ENCODE results near the gene YAE1. TPM values are rescaled to one million over a fixed set of nuclear protein-coding genes. Genes with fewer than 3 reads are reported as not detected.
"Not testable (repeated sequence)": the region's sequence is repeated elsewhere in the genome, so short reads cannot be mapped to it uniquely, and the experiment has no call there.

The YAE1 gene
- total and polyA plus RNA-seq, 3 experiments from 2014 or later, result 12.7 to 14.2 (median 13.4) TPM

DNA sequence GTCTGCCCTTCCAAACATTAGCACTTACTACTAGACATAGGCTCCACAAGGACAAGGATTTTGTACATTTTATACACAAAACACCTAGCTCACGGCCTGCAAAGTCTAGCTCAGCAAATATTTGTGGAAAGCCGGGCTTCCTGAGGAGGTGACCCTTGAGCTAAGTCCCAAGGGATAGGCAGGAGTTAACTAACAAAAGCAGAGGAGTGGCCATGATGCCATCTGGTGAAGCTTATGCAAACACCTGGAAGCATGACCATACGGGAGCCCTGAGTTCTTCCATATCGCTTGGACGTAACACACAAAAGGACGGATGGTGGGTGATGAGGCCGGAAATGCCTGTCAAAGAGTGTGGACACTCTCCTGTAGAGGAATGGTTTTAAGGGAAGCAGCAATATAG, 25.9 kb upstream of the YAE1 start:
- no peaks in the 10 kb centered on the region for H3K27me3 ChIP-seq (ENCODE audit: insufficient read depth, low read length, poor library complexity, severe bottlenecking)
- no peaks in the 10 kb centered on the region for H3K4me1 ChIP-seq (ENCODE audit: insufficient read depth, low read length)
- Mint-ChIP-seq H3K27me3 (peaks cover 8 to 16% of the 10 kb centered on the region in 2 donors), H3K27ac (no peak overlapping the region), H3K9me3 (no peaks in the 10 kb centered on the region), H3K4me1 (no peaks in the 10 kb centered on the region), H3K4me3 (no peak overlapping the region), H3K36me3 (peaks cover 0 to 4% (median 0%) of the 10 kb centered on the region in 3 donors)
- H3K36me3 ChIP-seq (ENCODE audit: insufficient read depth, low read length), result no peaks in the 10 kb centered on the region
- H3K4me3 ChIP-seq (ENCODE audit: low read length), result no peak overlapping the region
- no peak overlapping the region for H3K27ac ChIP-seq (ENCODE audit: low read depth, low read length)
- DNase-seq, result no peak
- ChIA-PET POLR2A (no interaction called here), CTCF (no interaction called here)
- no peaks in the 10 kb centered on the region for H3K9me3 ChIP-seq (ENCODE audit: low read length)

DNA sequence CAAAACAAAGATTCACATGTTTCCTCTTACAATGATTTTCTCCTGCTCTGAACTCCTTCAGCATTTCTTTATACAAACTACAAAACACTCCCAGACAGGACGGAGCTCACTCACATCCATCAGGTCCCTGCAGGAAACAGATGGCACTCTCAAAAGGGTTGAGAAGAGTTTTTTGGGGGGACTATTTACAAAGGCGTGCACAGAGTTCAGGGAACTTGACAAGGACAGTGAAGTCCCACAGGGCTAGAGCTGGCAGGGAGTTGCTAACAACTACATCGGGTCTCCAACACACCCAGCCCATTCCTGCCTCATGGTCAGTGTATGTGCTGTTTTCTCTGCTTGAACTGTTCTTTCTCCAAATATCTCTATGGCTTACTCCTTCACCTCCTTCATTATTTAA, 24.7 kb upstream of the YAE1 start:
- ChIA-PET POLR2A (no interaction called here), CTCF (no interaction called here)
- no peak overlapping the region for H3K27ac ChIP-seq (ENCODE audit: low read depth, low read length)
- H3K36me3 ChIP-seq (ENCODE audit: insufficient read depth, low read length), result no peaks in the 10 kb centered on the region
- no peak overlapping the region for H3K4me3 Mint-ChIP-seq
- no peak for DNase-seq
- peaks cover 0 to 4% (median 0%) of the 10 kb centered on the region in 3 donors for H3K36me3 Mint-ChIP-seq
- no peaks in the 10 kb centered on the region for H3K4me1 Mint-ChIP-seq
- H3K9me3 ChIP-seq (ENCODE audit: low read length), result no peaks in the 10 kb centered on the region
- no peak overlapping the region for H3K4me3 ChIP-seq (ENCODE audit: low read length)
- no peaks in the 10 kb centered on the region for H3K4me1 ChIP-seq (ENCODE audit: insufficient read depth, low read length)
- H3K9me3 Mint-ChIP-seq, result peaks cover 0 to 3% (median 0%) of the 10 kb centered on the region in 5 donors
- H3K27ac Mint-ChIP-seq, result no peak overlapping the region
- no peaks in the 10 kb centered on the region for H3K27me3 ChIP-seq (ENCODE audit: insufficient read depth, low read length, poor library complexity, severe bottlenecking)
- H3K27me3 Mint-ChIP-seq, result peaks cover 5 to 9% of the 10 kb centered on the region in 2 donors

- H3K9me3 ChIP-seq (ENCODE audit: low read length); H3K27ac Mint-ChIP-seq; POLR2A ChIA-PET; H3K4me3 Mint-ChIP-seq; DNase-seq; H3K4me3 ChIP-seq (ENCODE audit: low read length); H3K4me1 Mint-ChIP-seq; H3K27ac ChIP-seq (ENCODE audit: low read depth, low read length); CTCF ChIA-PET; H3K36me3 ChIP-seq (ENCODE audit: insufficient read depth, low read length); H3K4me1 ChIP-seq (ENCODE audit: insufficient read depth, low read length); H3K27me3 ChIP-seq (ENCODE audit: insufficient read depth, low read length, poor library complexity, severe bottlenecking): not testable (repeated sequence)
- H3K36me3 Mint-ChIP-seq, result peaks cover 4 to 21% (median 4%) of the 10 kb centered on the region in 3 donors
- H3K27me3 Mint-ChIP-seq, result peaks cover 3 to 15% of the 10 kb centered on the region in 2 donors
- peaks cover 11 to 18% (median 13%) of the 10 kb centered on the region in 5 donors for H3K9me3 Mint-ChIP-seq
Measured at GRCh38 chr7:39544774-39545173, 21.4 kb upstream of the YAE1 start.

GRCh38 chr7:39547336-39547735, 18.9 kb upstream of the YAE1 start:
- Mint-ChIP-seq H3K36me3 (peaks cover 4 to 21% (median 4%) of the 10 kb centered on the region in 3 donors), H3K27me3 (peaks cover 1 to 23% of the 10 kb centered on the region in 2 donors), H3K4me1 (no peaks in the 10 kb centered on the region), H3K9me3 (peaks cover 11 to 18% (median 13%) of the 10 kb centered on the region in 5 donors), H3K27ac (no peak overlapping the region), H3K4me3 (no peak overlapping the region)
- Histone ChIP-seq H3K9me3 (ENCODE audit: low read length) (no peaks in the 10 kb centered on the region), H3K27me3 (ENCODE audit: insufficient read depth, low read length, poor library complexity, severe bottlenecking) (no peaks in the 10 kb centered on the region), H3K4me3 (ENCODE audit: low read length) (no peak overlapping the region), H3K36me3 (ENCODE audit: insufficient read depth, low read length) (no peaks in the 10 kb centered on the region), H3K27ac (ENCODE audit: low read depth, low read length) (no peak overlapping the region), H3K4me1 (ENCODE audit: insufficient read depth, low read length) (no peaks in the 10 kb centered on the region)
- CTCF ChIA-PET, result no interaction called here
- DNase-seq, result no peak
- POLR2A ChIA-PET, result no interaction called here

DNA sequence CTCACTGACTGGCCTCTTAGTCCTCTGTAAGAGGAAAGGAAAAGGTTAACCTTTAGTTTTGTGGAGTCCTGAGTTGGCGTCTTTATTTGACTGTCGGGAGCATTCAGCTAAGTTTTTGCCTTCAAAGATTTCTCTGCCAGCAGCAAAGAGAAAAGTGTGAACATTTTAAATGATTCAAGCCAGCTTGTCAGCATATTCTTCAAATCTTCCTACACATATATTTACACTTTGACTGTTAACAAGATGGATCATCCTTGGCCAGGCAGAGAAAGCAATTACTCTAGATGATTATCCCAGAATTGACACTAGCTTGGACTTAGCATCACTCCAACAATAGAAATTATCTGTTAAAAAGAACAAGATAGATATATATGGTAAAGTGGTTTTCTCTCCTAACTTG, 15.8 kb upstream of the YAE1 start:
- Mint-ChIP-seq H3K4me1 (no peaks in the 10 kb centered on the region), H3K9me3 (peaks cover 11 to 18% (median 13%) of the 10 kb centered on the region in 5 donors), H3K27ac (no peak overlapping the region), H3K27me3 (peaks cover 1 to 32% of the 10 kb centered on the region in 2 donors), H3K4me3 (no peak overlapping the region), H3K36me3 (peaks cover 4 to 16% (median 4%) of the 10 kb centered on the region in 3 donors)
- no peaks in the 10 kb centered on the region for H3K9me3 ChIP-seq (ENCODE audit: low read length)
- no peak for DNase-seq
- H3K4me3 ChIP-seq (ENCODE audit: low read length), result no peak overlapping the region
- H3K4me1 ChIP-seq (ENCODE audit: insufficient read depth, low read length), result no peaks in the 10 kb centered on the region
- H3K27me3 ChIP-seq (ENCODE audit: insufficient read depth, low read length, poor library complexity, severe bottlenecking), result no peaks in the 10 kb centered on the region
- no peaks in the 10 kb centered on the region for H3K36me3 ChIP-seq (ENCODE audit: insufficient read depth, low read length)
- ChIA-PET POLR2A (no interaction called here), CTCF (no interaction called here)
- H3K27ac ChIP-seq (ENCODE audit: low read depth, low read length), result no peak overlapping the region

DNA sequence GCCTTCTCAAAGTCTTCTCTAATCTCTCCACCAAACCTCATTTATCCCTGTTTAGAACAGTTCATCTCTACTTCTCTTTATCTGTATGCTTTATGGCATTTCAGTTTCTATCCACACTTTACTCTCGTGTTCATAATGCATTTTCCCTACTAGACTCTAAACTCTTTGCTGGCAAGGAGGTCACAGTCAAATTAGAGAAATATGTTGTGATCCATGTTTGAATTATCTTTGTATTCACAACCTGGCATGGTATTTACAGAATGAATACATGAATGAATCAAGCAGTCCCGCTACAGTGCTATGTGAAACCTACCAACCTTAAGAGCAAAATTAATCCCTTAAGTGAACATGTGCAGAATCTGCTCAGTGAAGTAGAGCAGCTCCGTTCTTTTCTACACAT, 12.8 kb upstream of the YAE1 start:
- no peaks in the 10 kb centered on the region for H3K4me1 ChIP-seq (ENCODE audit: insufficient read depth, low read length)
- no peak overlapping the region for H3K27ac ChIP-seq (ENCODE audit: low read depth, low read length)
- H3K4me3 Mint-ChIP-seq, result no peak overlapping the region
- peaks cover 0 to 42% of the 10 kb centered on the region in 2 donors for H3K27me3 Mint-ChIP-seq
- POLR2A ChIA-PET, result no interaction called here
- no peak overlapping the region for H3K27ac Mint-ChIP-seq
- no peaks in the 10 kb centered on the region for H3K4me1 Mint-ChIP-seq
- no peaks in the 10 kb centered on the region for H3K9me3 ChIP-seq (ENCODE audit: low read length)
- H3K27me3 ChIP-seq (ENCODE audit: insufficient read depth, low read length, poor library complexity, severe bottlenecking), result no peaks in the 10 kb centered on the region
- CTCF ChIA-PET, result no interaction called here
- no peak overlapping the region for H3K4me3 ChIP-seq (ENCODE audit: low read length)
- H3K36me3 ChIP-seq (ENCODE audit: insufficient read depth, low read length), result no peaks in the 10 kb centered on the region
- peaks cover 0 to 2% (median 0%) of the 10 kb centered on the region in 5 donors for H3K9me3 Mint-ChIP-seq
- peaks cover 0 to 1% (median 0%) of the 10 kb centered on the region in 3 donors for H3K36me3 Mint-ChIP-seq
- no peak for DNase-seq

DNA sequence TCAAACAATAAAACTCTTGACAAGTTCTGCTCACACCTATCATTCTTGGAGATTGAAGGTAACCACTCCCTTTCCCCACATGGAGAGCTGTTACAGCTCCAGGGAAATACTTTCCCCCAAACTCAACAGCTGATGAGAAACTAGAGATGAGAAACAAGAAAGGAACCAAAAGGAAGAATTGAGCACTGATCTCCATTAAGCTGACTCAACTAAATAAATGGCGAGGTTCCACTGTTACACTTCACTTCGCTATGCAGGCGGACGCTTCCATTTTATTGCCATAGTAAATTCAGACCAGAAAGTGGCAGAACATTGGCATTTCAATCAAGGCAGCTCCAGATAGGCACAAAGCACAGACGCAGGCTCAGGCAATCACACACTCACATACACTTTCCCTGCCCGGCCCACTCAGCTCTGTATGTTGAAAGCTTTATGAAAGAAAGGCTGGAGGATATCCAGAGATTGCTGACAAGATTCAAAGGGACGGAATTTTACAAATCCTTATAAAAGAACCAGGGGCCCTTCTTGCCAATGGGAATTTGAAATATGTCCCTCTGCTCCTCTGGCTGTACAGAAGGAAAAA, 11.5 kb upstream of the YAE1 start:
- H3K4me1 Mint-ChIP-seq, result no peaks in the 10 kb centered on the region
- no peaks in the 10 kb centered on the region for H3K27me3 ChIP-seq (ENCODE audit: insufficient read depth, low read length, poor library complexity, severe bottlenecking)
- no peak for DNase-seq
- peaks cover 7 to 42% of the 10 kb centered on the region in 2 donors for H3K27me3 Mint-ChIP-seq
- H3K9me3 Mint-ChIP-seq, result no peaks in the 10 kb centered on the region
- H3K27ac Mint-ChIP-seq, result no peak overlapping the region
- H3K4me1 ChIP-seq (ENCODE audit: insufficient read depth, low read length), result no peaks in the 10 kb centered on the region
- H3K27ac ChIP-seq (ENCODE audit: low read depth, low read length), result no peak overlapping the region
- H3K9me3 ChIP-seq (ENCODE audit: low read length), result no peaks in the 10 kb centered on the region
- no peak overlapping the region for H3K4me3 Mint-ChIP-seq
- no peak overlapping the region for H3K4me3 ChIP-seq (ENCODE audit: low read length)
- H3K36me3 Mint-ChIP-seq, result no peaks in the 10 kb centered on the region
- ChIA-PET POLR2A (no interaction called here), CTCF (no interaction called here)
- no peaks in the 10 kb centered on the region for H3K36me3 ChIP-seq (ENCODE audit: insufficient read depth, low read length)

DNA sequence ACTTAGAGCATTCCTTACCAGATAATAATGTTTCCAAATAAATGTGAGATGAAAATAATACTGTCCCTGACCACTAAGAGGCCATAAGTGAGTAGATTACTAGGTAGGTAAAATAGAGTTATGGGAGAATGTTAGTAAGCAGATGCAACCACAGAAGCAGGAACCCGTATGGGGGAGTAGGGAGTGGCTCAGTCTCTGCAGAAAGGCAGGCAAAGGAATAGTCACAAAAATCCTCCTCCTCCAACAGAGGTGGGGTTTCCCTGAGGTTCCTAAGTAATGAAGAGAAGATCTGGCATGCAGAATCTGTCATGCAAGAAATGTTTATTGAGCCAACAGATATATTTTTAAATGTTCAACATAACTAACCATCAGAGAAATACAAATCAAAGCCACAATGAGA, 9.0 kb upstream of the YAE1 start:
- H3K27ac Mint-ChIP-seq, result no peak overlapping the region
- Histone ChIP-seq H3K27ac (ENCODE audit: low read depth, low read length) (no peak overlapping the region), H3K4me3 (ENCODE audit: low read length) (no peak overlapping the region), H3K27me3 (ENCODE audit: insufficient read depth, low read length, poor library complexity, severe bottlenecking) (no peaks in the 10 kb centered on the region), H3K9me3 (ENCODE audit: low read length) (no peaks in the 10 kb centered on the region), H3K4me1 (ENCODE audit: insufficient read depth, low read length) (no peaks in the 10 kb centered on the region), H3K36me3 (ENCODE audit: insufficient read depth, low read length) (no peaks in the 10 kb centered on the region)
- H3K4me3 Mint-ChIP-seq, result no peak overlapping the region
- DNase-seq, result no peak
- H3K9me3 Mint-ChIP-seq, result no peaks in the 10 kb centered on the region
- no peaks in the 10 kb centered on the region for H3K4me1 Mint-ChIP-seq
- no peaks in the 10 kb centered on the region for H3K36me3 Mint-ChIP-seq
- ChIA-PET CTCF (no interaction called here), POLR2A (no interaction called here)
- H3K27me3 Mint-ChIP-seq, result peaks cover 11 to 37% of the 10 kb centered on the region in 2 donors

Data from CD8-positive, alpha-beta memory T cell (primary cell).